Cerebellar cortex (tissue), 1 donor: Measurements from ENCODE around the gene HLCS.

Experiments
- DNase-seq: peaks from one replicate; pipeline ENCODE4 v3.0.0-alpha.2; 2015; ENCODE audit warnings: low spot score

HLCS gene

GRCh38 chr21:36719614-36720013 is 246.9 kb downstream of the HLCS start:
- no peak for DNase-seq

DNA sequence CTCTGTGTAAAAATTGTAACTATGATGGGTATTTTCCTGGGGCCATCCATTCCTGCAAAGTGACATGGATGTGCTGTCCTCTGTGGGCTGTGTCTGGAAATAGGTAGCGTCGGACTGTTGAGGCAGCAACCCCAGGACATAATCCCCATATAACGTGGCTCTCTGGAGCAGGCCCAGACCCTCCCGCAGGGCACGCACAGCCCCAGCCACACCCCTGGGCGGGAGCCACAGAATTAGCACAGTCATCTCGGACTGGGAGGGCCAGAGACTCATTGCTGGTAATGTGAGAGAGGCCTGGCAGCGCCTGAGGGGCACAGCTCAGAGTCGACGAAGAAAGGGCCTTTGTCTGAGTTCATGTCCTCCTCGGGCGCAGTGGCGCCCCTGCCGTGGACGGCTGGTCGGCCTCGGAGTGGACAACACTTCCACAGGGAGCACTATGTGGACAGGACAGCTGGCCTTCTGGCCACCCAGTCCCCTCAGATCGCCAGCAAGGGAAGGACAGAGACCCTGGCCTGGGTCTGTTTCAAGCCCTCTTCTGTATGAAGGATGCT is 247.4 kb downstream of the HLCS start:
- DNase-seq, result no peak

DNA sequence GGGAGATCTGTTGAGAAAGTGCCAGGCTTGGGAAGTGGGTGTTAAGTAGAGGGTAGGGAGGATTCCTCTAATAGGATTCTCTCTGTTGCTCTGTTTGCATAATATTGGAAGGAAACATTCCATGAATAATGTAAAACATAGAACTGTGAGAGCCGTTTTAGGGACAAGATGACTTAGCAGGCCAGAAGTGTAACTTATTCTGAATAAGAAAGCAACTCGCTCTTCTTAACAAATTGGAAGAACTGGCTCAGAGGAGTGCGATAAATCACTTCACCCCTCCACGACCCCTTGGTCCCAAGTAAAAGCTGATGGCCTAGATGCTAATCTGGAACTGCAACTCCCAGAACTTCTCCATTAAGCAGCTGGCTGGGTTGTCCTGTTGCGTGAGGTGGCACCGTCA is 248.5 kb downstream of the HLCS start:
- no peak for DNase-seq

DNA sequence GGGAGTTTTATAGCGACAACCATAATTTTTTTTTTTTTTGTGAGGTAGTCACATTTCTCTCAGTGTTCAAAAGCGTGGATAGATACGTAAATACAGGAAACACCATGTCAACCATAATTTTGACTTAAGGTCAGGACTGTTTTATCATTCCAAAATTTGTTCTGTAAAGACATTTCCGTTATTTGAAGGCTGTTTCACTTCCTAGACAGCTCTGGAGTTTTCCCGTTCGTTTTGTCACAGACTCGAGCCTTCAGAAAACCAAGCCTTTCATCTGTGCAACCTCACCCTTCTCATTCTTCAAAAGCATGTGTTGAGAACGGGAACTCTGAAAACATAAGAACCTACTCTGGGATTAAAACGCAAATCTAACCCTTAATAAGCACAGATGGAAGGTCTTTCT is 249.6 kb downstream of the HLCS start:
- DNase-seq, result no peak

DNA sequence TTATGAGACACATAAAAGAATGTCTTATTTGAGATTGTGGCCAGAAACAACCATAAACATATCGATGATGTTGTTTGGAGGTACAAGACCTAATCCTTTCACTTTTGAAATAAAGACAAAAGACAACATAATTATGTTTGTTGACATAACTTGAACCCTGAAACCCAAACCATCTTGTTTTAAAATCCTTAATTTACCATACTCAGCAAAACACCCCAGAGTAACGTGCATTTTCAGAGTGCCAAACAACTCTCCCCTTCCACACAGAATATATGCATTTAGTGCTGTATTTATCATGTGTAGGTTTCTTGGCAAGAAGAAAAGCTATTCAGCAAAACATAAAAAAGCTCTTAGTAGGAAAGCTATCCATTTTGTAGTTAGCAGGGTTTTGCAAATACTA is 250.1 kb downstream of the HLCS start:
- DNase-seq, result no peak

- no peak for DNase-seq
These were observed 252.7 kb downstream of the HLCS start for GRCh38 chr21:36713746-36714145.

DNA sequence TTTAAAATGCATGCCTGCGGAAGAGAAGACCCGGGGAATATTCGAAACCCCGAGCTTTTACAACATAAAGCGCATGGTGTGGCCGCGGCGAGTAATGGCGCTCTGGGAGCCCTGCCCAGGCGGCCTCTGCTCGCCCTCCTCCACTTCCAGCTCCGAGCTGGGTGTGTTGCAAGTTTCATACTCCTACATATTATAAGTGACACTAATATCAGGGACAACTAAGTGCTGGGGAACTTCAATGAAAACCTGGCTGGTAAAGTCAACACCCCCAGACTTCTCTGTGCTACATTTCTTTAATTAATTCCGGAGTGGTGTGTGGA is 255.8 kb downstream of the HLCS start:
- no peak for DNase-seq

GRCh38 chr21:36709868-36710728 is 256.4 kb downstream of the HLCS start:
- no peak for DNase-seq

DNA sequence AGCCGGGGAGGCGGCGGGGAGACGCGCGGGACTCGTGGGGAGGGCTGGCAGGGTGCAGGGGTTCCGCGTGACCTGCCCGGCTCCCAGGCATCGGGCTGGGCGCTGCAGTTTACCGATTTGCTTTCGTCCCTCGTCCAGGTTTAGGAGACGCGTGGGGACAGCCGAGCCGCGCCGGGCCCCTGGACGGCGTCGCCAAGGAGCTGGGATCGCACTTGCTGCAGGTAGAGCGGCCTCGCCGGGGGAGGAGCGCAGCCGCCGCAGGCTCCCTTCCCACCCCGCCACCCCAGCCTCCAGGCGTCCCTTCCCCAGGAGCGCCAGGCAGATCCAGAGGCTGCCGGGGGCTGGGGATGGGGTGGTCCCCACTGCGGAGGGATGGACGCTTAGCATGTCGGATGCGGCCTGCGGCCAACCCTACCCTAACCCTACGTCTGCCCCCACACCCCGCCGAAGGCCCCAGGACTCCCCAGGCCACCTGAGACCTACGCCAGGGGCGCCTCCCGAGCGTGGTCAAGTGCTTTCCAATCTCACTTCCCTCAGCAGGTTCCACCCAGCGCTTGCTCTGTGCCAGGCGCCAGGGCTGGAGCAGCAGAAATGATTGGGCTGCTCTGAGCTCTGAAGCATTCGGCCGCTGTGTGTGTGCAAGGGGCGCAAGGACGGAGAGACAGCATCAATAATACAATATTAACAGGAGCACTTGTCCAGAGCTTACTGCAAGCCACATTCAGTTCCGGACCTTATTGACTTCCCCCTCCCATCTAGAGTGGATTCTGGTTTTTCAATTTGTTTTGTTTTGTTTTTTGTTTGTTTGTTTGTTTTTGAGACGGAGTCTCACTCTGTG is 257.2 kb downstream of the HLCS start:
- DNase-seq, result no peak

DNA sequence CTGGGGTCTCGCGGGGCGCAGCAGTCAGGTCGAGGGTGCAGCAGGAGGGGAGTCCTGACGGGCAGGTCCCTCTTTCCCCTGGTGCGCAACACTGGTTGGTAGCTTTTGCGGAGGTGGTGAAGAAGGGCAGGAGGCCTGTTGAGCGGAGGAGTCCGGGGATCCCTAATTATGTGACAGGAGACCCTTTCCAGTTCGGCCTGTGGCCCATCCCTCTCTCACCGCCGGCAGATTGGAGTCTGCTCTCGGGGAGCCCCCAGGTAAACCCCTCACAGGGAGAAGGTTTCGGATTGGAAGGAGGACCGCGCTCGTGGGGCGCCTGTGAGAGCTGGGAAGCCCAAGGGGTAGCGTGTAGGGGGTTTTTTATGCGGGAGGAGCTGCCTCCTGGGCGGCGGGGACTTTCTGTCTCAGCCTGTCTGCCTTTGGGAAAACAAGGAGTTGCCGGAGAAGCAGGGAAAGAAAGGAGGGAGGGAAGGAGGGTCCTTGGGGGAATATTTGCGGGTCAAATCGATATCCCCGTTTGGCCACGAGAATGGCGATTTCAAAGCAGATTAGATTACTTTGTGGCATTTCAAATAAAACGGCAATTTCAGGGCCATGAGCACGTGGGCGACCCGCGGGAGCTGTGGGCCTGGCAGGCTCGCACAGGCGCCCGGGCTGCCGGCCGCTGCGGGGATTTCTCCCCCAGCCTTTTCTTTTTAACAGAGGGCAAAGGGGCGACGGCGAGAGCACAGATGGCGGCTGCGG is 258.0 kb downstream of the HLCS start:
- no peak for DNase-seq

- DNase-seq, result no peak
These were observed 258.6 kb downstream of the HLCS start for GRCh38 chr21:36707763-36708285.

DNA sequence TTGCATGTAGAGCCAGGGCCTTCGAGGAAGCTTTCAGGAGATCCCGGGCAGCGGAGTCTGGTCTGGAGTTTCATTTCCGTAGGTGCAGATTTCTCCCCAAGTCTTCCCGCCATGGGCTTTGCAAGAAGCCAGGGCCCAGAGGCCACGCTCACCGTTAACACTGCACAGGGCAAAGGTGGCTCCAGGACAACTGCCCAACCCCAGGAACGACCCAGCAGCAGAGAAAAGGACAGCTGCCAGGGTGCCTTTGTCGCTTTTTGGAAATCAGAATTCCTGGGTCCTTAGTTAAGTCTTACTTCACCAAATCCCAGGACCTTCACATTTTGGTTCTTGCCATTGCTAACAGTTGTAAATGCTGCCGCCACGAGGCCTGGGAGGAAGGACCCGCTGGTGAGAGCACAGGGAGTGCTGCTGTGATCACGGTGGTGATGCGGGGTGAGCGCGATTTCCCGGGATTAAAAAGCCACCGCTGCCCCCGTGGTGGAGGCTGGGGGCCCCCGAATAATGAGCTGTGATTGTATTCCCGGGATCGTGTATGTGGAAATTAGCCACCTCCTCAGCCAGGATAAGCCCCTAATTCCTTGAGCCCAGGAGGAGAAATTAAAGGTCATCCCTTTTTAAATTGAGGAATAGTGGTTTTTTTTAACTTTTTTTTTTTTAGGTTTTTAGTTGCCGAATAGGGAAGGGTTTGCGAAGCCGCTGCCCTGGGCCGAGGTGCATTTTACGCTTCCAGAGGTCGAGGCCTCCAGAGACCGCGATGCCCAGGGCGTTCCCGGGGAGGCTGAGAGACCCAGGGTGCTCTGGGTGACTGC is 259.3 kb downstream of the HLCS start:
- peak; percentile 16 for DNase-seq

- no peak for DNase-seq
These were observed 260.0 kb downstream of the HLCS start for GRCh38 chr21:36706482-36706852.

- DNase-seq, result no peak
These were observed 260.6 kb downstream of the HLCS start for GRCh38 chr21:36705679-36706481.

- no peak for DNase-seq
These were observed 261.4 kb downstream of the HLCS start for GRCh38 chr21:36704958-36705678.

DNA sequence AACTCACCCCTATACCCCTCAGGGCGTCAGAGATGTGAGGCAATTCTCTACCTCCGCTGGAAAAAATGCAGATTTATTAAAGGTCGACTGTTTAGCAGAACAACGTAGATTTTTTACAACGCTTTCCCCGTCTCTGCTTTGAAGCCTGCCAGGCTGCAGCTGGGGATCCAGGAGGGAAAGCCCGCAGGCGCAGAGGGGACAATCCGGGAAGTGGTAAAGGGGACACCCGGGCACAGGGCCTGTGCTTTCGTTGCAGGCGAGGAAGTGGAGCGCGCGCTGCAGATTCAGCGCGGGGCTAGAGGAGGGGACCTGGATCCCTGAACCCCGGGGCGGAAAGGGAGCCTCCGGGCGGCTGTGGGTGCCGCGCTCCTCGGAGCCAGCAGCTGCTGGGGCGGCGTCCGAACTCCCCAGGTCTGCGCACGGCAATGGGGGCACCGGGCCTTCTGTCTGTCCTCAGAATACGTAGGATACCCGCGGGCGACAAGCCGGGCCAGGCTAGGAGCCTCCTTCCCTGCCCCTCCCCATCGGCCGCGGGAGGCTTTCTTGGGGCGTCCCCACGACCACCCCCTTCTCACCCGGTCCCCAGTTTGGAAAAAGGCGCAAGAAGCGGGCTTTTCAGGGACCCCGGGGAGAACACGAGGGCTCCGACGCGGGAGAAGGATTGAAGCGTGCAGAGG is 262.1 kb downstream of the HLCS start:
- DNase-seq, result no peak

DNA sequence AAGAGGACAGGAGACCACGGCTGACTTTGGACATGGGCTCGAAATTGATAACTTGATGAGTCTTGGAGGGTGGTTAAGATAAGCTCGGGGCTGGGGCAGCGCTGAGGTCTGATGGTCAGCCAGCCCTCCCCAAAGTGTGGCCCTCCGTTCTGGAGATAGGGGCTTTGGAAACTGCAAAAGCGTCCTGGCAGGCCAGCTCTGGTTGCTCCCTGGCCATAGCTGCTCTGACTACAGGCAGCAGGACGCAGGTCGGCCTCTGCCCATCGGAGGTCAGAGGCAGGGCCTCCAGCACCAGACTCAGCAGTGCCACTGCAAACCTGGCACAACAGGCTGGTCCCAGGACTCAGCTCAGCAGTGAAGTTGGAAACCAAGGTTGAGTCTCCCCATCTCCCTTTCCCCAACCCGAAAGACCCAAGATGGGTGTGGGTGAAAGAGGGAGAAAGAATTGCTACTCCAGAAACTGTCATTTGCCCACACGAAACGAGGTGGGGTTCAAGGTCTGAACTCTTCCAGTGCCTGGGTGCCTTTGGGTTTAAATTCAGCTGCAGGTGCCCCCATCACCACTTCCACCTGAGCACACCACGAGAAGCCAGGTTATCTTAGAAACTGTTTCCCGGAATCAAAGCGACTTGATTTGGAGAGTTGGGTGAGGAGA is 262.7 kb downstream of the HLCS start:
- no peak for DNase-seq

- DNase-seq, result no peak
These were observed 263.3 kb downstream of the HLCS start for GRCh38 chr21:36703123-36703522.

DNA sequence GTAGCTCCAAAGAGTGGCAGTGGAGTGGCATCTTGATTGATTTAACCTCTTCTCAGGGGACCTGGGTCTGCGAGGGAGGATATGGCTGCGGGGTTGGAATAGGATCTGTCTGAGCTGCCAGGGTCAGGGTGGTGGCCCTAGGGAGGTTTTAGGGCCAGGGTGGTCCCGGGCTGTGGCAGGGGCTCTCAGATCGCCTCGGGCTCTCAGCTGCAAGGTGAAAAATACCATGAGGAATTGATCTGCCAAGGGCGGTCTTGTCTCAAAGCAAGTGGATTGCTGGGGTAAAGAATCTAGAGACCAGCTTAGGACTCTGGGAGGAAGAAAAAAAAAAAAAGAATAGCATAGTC is 263.9 kb downstream of the HLCS start:
- no peak for DNase-seq
